Effector CD8-positive, alpha-beta T cell (primary cell): ENCODE data around the gene PRKCZ.
"Not testable (repeated sequence)": the region's sequence is repeated elsewhere in the genome, so short reads cannot be mapped to it uniquely, and the experiment has no call there.

Experiments
- DNase-seq: peaks from one replicate; lab custom pipeline; 2025; lab: John Stamatoyannopoulos, UW

The PRKCZ gene

DNA sequence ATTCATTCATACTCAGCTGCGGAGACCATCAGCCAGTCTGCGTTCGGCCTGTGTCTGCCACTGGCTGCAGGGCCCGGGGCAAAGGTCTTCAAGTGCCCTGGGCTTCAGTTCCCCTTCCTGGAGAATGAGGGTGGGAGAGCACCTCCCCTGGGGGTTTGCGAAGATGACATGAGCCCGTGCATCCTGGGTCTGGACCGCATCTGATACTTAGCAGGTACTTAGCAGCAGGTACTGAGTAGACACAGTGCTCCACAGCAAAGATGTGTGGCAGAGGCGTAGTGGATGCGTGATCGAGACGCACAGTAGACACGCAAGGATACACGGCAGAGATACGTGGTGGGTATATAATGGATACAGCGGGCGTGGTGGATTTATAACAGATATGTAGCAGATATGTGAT is 51.3 kb downstream of the PRKCZ start:
- DNase-seq: no peak

DNA sequence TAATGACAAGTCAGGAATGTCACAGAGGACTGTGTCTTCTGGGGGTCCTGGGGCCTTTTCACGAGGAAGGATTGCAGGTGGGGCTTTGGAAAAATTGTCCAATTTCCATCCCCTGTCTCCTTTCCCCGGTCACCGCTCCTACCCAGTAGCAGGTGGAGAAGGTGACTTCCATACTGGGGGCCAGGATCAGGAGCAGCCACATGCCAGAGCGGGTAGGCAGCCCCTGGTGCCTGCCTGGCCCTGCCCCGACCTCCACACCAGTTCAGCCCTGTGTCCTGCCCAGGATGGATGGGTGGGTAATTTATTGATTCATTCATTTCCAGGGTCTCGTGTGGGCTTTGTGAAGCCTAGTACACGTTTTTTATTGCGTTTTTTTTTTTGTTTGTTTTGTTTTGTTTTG is 51.7 kb downstream of the PRKCZ start:
- no peak for DNase-seq

DNA sequence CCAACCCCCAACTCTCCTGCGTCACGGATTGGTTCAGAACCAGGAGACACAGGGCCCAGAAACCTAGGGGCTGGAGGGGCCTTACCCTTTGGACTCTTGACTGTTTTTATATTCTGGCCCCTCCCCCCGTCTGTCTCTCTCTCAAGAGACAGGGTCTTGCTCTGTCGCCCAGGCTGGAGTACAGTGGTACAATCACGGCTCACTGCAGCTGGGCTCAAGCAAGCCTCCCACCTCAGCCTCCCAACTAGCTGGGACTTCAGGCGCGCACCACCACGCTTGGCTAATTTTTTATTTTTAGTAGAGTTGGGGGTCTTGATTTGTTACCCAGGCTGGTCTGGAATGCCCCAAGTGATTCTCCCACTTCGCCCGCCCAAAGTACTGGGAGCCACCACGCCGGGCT is 52.5 kb downstream of the PRKCZ start:
- no peak for DNase-seq

DNA sequence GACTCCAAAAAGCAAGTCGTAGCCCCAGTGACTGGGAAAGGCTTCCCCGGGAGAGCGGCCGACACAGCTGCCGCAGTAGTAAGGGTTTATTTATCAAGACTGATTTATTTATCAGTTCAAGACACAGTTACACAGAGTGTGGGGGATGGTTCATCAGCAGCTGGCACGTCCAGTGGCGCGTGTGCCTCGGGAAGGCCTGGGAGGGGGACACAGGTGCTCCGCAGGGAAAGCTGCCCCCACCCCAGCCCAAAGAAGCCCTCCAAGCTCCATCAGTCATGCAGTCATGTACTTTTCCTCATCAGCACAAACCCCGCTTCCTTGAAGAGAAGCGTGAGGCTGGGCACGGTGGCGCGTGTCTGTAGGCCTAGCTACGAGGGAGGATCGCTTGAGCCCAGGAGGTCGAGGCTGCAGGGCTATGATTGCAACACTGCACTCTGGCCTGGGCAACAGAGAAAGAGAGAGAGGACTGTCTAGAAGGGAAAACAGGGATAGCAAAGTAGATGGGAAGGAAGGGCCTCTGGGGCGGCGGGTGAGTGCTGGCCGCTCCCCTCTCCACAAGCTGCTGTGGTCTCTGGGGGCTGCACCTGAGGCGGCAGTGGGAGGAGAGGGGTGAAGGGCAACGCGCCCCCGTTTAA is 53.2 kb downstream of the PRKCZ start:
- DNase-seq: no peak

DNA sequence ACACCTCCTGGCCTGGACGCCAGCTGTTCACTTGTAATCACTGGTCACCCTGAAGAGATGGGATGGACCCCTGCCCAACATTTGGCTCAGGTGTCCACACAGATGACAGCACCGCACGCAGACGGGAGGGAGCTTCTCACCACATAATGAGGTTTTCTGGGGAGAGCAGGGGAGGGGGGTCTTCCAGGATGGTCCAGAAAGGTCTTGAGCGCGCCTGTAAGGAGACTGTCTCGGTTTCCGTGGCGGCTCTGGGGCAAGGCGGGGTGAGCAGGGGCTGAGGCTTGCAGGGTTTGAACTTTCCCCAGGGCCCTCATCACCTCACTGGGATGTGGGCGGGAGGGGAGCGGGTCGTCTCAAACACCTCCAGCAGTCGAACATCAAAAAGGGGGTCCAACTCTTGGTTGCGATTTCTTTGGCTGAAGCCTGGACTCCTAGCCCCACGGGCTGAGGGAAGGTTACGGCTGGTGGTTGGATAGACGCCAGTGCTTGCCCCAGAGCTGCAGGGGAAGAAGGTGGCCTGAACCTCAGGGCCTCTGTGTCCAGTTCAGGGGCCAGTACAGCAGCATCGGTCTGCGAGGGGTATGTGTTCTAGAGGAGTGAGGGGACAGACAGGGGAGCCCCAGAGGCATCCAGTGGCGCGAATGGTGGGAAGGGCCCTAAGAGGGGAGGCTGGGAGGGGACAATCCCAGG is 53.8 kb downstream of the PRKCZ start:
- DNase-seq: no peak

DNA sequence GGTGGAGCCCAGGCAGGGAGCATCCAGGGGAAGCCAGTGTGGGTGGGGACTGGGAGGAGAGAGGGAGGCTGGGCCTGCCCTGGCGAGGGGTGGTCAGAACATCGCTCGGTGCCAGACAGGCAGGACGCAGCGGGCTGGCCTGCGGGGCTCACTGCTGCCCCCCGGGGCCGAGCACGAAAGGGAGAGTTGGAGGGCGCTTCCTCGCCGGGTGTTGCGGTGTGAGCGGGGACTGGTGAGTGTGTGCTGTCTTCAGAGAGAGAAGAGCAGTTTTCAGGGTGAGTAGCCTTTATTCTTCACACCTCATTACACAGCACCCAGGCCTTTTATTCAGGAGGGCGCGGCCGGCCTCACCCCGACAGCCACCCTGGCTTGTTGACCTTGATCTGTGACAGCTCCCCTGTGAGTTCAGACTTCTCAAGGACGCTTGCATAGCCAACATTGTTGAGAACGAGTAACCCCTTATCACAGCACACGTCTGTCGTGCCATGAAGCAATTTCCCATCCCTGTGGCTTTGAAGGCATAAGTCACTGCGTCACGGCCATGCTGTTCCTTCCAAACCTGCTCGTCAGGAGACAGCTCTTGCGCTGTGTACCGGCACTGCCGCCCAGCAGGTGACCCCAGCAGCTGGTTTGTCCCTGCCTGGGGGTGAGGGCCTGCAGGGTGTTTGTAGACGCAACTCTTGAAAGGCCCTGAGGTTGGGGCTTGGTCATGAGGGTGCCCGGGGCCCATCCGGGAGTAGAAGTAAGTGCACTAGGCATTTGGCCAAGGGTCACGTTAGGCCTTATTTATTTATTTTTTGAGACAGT is 54.6 kb downstream of the PRKCZ start:
- DNase-seq: no peak

DNA sequence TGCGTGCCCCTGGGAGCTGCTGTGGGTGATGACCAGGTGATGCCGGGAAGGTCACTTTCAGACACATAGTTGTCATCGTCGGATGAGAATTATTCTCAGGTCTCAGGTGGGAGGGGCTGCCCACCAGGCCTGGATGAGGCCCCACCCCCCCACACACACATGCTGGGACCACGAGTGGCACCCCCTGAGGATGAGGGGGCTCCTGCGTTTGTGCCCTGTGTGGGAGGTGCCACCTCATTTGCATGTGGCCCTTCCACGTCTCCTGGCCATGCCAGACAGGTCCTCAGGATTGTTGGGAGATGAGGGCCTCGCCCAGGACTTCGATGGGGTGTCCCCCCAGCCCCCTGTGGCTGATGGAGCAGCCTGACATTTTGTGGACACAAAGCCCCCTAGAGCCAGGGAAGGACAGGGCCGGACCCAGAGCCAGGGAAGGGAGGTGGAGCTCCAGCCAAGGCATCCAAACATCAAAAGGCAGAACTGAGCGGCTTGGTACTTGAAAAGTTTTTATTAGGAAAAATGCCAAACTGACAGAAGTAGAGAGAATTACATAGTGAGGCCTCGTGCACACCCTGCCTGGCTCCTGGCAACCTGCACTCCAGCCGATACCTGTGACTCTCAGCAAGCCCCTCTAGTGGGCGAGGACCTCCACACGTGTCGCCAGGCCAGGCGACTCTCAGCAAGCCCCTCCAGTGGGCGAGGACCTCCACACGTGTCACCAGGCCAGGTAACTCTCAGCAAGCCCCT is 55.7 kb downstream of the PRKCZ start:
- DNase-seq: no peak

DNA sequence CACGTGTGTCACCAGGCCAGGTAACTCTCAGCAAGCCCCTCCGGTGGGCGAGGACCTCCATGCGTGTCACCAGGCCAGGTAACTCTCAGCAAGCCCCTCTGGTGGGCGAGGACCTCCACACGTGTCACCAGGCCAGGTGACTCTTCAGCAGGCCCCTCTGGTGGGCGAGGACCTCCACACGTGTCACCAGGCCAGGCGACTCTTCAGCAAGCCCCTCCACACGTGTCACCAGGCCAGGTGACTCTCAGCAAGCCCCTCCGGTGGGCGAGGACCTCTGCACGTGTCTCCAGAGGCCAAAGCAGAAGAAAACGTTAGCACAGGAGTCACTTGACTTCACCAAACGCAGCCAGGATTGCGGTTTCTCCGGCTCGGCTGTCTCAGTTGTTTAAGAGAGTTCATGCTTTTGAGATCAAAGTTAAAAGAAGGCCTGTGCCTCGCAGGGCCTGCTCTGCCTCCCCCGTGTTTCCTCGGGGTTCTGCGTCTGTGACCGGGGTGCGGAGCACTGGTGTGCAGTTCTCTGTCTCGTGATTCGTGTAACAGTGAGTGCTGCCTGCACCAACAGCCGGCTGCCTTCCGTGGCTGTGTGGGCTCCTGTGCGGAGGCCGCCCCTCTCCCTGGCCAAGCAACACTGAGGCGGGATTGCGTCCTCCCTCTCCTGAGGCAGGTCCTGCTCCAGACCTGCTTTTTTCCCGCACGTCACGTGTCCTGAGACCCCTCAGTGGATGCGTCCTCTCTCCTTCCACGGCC is 56.6 kb downstream of the PRKCZ start:
- DNase-seq: no peak

DNA sequence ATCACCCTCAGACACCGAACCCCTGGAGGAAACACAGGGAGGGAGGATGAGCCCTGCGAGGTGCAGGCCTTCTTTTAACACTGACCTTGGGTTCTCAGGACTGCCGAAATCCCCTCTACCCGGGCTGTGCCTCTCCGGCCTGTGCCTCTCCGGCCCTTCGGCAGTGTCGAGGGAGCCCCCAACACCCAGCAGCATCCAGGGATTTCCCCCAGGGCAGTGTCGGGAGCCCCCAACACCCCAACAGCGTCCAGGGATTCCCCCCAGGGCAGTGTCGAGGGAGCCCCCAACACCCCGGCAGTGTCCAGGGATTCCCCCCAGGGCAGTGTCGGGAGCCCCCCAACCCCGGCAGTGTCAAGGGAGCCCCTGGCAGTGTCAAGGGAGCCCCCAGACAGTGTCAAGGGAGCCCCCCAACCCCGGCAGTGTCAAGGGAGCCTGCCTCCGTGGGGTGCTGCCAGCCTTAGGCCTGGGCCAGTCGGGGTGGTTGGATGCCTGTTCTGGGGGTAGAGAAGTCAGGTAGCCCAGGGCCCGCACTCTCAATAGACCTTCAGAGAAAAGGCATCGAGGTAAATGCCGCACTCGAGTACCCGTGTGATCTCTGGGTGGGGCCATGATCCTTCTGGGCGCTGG is 57.5 kb downstream of the PRKCZ start:
- DNase-seq: no peak

DNA sequence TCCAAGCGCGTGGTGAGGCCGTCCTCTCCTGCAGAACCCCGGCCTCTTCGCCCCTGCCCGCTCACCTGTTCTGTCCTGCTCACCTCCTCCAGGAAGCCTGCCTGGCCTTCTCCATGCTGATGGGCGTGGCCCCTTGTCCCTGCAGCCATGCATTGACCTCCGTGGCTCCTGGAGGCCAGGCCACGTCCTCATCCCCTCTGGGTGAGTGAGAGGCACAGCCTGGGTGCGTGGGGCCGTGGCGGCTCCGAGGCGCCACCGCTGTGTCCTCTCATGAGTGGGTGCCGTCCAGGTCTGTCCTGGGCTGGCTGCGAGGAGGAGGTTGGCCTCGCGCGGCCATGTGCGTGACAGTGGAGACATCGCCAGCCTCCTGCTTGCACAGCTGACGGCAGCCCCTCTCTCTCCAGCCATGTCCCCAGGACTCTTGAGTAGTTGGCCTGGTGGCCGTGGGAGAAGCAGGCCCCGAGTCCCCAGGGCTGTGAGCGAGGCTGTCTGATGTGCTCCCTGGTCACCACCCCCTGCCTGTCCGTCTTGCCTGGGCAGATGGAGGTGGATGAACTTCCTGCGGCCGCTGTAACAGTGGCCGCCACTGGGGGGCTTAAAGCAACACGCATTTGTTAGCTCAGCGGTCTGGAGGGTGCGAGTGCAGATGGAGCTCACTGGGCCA is 58.1 kb downstream of the PRKCZ start:
- DNase-seq: no peak

DNA sequence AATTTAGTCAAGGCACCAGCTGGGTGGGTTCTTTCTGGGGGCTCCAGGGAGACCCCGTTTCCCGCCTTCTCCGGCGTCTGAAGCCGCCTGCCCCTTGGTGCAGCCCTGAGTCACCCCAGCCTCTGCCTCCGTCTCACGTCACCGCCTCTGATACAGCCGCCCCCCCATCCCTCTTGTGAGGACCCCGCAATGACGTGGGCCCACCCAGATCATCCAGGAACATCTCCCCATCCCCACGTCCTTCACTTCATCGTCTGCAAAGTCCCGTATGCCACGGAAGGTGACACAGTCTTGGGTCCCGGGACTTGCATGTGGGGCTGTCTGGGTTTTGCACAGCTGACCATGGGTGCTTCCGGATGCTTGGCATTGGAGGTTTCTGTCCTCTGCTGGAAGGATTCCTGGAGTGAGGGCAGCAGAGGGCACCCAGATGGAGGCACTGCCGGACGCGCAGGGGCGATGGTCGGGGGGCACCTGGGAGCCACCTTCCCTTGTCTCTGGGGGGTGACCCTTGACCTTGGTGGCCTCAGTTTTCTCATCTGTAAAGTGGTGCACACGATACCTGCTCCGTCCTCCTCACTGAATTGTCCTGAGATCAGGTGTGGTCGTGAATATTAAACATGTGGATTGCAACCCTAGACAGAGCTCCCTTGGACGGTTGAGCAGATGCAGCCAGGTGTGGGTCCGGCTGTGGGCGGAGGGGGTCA is 58.8 kb downstream of the PRKCZ start:
- no peak for DNase-seq

DNA sequence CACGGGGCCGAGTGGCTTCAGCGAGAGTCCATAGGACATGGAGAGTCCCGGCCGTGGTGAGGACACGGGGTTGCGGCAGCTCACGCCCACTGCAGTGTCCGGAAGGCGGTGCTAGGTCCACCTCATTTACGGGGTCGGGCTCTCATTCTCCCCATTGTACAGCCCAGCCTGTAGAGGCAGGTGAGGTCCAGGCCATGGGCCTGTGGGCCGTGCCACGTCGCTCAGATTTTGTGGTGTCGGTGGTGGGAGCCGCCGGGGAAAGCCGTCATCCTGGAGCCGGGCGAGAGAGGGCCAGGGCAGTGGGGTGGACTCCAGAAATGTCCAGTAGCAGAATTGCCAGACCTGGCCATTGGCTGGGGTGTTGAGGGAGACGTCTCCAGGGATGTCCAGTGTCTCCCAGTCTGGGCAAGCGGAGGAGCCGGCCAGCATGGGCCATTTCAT is 59.4 kb downstream of the PRKCZ start:
- DNase-seq: no peak

DNA sequence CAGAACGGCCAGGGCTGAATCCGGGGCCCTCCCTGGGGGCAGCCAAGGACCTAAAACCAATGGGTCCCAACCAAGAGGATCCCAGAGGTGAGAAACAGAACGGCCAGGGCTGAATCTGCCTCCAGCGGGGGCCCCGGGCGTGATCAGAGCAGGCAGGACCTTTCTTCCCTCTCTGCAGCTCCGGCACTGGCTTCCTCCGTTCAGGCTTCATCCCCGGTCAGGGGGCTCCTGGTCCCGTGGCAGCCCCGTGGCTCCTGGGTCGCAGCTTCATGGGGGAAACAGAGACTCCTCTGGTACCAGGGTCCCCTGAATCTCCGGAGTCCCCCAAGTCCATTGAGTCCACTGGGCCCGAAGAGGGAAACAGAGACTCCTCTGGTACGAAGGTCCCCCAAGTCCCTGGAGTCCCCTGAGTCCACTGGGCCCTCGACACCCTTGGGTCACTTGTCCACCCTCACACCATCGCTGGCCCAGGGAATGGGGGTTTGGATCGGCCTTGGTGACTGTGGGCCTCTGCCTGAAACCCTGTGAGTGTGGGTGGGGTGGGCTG is 60.1 kb downstream of the PRKCZ start:
- no peak for DNase-seq

DNA sequence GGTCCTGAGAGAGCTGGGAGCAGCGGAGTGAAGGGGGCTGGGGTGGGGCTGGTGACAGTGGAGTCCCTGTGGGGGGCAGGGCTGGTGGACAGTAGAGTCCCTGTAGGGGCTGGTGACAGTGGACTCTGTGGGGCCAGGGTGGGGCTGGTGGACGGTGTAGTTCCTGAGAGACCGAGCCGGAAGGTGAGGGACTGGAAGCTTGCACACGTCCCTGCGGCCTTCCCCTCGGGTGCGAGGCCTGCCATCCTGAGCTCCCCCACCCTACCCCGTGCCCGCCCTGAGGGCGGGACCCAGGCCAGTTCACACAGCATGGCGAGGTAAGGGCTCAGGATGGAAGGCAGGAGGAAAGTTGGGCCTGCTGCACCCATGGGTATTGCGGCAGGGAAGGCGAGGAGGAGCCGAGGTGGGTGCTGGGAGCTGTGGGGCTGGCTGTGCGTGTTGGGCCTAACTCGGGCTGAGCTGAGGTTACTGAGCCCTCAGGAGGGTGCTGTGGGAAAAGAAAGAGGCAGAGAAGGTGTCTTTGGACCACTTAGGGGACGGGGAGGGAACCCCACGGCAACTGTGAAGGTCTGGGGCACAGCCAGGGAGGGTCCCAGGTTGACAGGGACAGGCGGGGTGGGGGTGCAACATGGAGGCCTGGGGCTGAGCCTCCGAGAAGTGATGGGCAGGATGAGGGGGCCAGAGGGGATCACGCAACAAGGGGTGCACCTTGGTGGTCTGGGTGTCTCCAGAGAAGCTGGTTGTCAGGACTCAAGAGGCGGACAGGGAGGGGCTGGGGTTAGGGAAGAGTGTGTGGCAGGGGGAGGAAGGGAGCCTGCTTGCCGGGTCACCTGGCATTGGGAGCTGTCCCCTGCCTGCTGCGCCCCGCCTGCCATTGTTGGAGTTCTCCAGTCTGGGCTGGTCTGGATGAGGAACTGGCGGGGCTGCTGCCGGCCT is 60.8 kb downstream of the PRKCZ start:
- DNase-seq: no peak

DNA sequence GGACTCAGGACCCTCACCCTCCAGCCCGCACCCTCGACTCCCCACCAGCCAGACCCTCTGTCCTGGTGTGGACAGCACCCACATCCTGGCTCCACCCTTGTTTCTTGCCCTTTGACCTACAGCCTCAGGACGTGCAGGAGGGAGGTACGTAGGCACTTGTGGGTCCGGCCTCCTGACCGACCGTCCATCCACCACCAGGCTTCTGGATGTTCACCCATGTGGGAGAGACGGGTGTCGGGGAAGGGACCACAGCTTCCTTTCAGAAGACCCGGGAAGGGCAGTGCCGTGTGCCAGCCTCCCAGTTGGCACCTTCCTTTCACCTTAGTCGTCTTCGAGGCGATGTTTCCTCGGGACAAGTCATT is 61.4 kb downstream of the PRKCZ start:
- no peak for DNase-seq

DNA sequence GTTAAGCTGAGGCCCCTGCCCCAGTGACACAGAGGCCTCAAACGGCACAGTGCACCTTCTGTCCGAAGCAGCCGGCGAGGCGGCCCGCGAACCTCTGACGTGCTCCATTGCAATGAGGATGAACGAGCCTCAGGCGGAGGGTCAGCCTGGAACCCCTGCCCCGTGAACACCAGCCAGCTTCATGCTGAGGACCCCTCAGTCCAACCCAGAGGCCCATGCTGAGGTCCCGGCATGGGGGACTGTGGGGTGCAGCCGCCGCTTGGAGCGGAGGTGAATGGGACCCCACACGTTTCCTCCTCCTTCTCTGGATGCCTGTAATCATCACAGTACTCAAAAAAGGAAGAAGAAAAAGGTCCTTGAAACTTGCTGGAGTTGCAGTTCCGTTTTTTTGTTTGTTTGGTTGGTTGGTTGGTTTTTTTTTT is 62.1 kb downstream of the PRKCZ start:
- no peak for DNase-seq

DNA sequence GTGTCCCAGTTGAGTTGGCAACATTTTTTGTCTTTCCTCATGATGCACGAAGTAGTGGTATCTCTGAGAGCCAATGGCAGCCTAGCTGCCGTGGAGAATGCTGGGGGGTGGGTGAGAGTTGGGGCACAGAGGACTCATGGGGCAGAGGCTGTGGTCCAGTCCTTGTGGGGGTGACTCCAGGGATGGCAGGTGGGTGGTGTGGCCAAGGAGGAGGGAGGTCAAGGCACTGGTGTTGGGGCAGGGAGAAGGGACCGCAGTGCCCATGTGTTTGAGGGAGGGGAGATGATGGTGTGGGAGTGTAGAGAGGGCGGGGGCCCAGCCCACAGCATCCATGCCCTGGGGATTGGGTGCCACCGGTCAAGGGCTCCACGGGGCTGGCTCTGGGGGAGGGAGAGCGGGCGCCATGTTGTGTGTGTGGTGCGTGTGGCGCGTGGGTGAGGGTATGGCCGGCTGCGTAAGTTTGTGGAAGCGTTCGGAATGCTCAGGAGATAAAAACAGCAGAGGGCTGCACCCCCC is 63.5 kb downstream of the PRKCZ start:
- DNase-seq: no peak

DNA sequence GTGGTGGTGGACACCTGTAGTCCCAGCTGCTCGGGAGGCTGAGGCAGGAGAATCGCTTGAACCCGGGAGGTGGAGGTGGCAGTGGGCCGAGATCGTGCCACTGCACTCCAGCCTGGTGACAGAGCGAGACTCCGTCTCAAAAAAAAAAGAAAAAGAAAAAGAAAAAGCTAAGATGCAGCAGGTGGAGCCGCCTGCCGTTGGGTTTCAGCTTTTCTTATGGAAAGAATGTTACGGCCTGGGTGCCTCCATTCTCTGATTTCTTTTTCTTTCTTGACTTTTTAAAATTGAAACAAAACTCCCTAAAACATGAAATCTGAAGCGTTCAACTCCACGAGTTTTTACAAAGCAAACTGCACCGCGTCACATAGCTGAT is 64.4 kb downstream of the PRKCZ start:
- DNase-seq: not testable (repeated sequence)
